Right lung (tissue), 5 donors: Measurements from ENCODE around the gene ATP7B. TPM values are rescaled to one million over a fixed set of nuclear protein-coding genes. Genes with fewer than 3 reads are reported as not detected.

Experiments used
- DNase-seq, 2 donors: peaks; one replicate each; pipeline ENCODE4 v3.0.0-alpha.2; 2013
- polyA plus RNA-seq, 5 donors: library from polyadenylated mRNA; unstranded; fragments of 120-200 nt; gene quantifications; one replicate each; pipeline versions ENCODE4 v1.2.1 to v1.2.3, GENCODE V29; 2013; ENCODE audit warnings: inconsistent platforms in 1 of 5, low replicate concordance in 1 of 5; ENCODE audit not compliant: insufficient read length in 5 of 5, insufficient read depth in 1 of 5

The ATP7B gene
- polyA plus RNA-seq, 5 donors = 12.9 to 19.0 (median 17.8) TPM

DNA sequence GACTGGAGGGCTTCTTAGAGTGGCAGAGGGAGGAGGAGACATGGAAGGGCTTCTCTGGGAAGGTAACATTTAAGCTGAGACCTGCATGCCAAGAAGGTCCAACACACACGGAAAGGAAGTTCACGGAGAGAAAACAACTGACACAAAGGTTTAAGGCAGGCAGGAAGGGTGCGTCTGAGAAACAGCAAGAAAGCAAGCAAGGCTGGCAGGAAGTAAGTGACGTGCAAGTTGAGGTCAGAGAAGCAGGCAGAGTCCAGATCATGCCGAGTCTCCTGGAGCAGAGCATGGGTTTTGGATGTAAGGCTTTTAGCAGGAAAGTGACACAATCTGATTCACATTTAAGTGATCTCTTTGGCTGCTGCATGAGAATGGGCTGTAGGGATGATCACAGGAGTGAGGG, 60.5 kb downstream of the ATP7B start:
- no peak for DNase-seq

DNA sequence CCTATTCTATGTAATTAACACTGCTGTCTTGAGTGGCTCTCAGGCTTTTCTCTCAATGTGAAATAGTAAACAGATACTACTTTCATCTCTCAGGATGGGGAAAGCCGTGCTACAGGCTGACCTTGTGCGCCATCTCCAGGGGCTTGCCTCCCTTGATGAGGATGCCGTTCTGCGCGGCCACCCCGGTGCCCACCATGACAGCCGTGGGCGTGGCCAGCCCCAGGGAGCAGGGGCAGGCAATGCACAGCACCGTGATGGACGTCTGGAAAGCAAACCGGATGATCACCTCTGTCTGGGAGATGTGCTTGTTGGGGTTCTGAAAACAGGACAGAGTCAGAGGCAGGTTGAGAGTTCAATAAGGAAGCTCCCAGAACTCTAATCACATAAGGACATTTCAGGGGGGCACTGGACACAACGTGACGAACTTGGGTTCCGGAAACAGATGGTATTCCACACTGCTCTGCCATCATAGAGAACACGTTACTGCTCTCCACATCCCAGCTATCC, 65.0 kb downstream of the ATP7B start:
- DNase-seq = no peak

DNA sequence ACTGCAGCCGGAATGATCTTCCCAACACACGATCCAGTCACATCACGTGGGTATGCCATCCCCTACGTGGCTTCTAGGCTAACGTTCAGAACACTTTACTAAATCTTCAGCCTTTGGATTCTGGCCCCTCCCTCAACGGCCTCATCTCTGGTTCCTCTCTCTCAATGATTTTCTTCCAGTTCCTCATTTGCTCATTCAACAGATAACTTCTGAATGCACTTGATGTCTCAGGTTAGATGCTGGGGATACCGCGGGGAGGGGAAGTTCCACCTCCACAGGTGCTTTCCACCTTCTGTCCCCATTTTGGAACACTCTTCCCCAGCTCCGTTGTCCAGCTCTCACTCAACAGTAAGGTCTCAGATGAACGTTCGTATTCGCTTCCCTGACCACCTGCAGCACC, 66.1 kb downstream of the ATP7B start:
- no peak for DNase-seq

DNA sequence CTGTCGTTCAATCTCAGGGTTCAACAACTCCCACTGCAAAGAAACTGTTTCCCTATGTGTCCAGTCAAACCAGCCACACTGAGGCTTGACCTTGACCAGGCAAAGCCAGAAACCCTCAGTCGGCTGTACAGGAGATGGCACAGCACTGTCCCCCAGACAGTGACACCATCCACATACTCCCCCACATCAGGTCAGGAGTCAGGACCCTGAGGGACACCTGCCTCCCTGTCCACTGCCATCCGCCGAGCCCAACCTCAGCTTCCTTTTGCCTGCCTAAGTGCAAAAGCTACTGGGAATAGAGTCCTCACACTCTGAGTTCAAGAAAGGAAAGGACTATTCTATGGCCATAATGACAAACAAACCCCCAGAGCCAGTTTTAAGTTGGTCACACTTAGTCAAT, 66.8 kb downstream of the ATP7B start:
- no peak for DNase-seq

DNA sequence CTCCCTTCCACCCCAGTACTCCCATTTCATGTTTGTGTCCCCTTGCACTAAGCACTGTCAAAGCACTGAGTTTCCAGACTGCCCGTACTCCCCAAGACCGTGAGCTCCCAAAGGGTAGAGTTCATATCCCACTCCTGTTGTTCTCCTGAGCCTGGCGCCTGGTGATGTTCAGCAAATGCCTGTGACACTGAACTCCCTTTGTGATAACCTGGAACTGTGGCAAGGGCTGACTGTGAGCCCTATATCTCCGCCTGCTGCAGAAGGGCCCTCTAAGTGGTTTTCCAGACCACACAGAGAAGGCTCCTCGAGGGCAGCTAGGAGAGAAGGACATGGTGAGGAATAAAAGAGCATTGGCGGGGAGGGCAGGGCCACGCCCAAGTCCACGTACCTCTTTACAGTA, 67.5 kb downstream of the ATP7B start:
- no peak for DNase-seq

DNA sequence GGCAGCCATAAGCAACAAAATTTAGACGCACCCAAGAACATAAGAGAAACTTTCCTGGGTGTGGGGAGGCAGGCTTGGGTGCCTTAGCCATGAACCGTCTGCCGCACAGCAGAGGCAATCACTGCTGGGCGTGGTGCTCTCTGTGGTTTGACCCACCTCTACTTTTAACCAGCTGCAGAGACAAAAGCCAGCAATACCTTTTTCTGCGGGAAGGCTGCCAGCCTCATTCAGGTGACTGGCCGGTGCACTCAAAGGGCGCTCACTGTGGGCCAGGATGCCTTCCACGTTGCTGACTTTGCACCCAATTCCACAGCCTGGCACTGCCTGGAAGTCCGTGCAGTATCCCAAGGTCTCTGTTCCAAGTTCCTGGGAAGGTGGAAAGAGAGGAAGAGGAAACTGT, 69.1 kb downstream of the ATP7B start:
- no peak for DNase-seq

DNA sequence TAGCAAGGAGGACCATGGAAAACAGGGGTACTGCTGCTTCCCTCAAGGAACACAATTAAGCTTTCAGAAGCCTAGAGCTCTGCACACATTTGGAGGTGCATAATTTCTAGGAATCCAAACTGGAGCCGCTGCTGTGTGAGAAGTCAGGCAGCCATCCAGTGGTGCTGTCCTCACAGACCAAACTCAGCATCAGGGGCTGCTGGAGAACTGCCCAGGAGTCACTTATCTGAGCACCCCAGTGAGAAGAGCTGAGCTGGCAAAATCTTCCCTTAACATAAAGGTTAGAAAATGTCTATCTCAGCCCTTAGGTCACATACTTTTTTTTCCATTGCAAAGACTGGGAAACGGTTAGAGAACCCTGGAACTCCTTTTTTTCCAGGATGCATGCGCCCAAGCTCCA, 72.8 kb downstream of the ATP7B start:
- no peak for DNase-seq

DNA sequence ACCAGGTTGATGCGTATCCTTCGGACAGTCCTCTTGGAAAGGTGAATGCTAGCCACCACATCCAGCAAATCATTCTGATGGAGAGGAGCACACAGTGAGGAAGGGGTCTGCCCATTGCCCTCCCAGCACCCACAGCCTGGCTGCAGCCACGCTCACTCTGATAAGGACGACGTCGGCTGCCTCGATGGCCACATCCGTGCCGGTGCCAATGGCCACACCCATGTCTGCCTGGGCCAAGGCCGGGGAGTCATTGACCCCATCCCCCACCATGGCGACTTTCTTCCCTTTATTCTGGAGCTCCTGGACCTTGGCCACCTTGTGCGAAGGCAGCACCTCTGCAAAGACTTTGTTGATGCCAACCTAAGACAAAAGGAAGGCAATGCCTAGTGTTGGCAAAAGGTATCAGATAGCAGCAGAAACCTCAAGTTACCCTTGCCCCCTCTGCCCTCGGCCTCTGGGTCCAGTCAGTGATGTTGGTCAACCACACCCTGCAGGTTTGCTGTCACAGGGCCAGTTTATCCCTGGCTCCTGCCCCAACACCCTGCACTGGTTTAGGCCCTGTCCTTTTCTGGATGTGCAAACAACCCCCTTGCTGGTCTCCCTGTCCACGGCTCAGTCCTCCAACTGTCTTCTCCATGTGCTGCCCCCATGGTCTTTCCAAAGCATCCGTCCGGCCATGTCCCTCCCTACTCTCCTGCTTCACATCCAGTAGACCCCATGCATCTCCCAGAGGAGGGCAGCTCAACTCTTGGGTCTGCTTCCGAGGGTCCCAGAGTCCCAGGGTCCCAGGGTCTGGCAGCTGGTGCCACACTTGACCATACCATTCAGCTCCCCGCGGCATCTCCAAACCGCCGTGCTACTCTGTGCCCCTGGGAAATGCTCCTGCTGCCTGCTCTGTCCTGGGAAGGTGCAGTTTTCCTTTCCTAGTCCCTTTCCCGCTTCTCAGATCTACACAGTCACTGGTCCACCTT, 73.6 kb downstream of the ATP7B start:
- no peak for DNase-seq

DNA sequence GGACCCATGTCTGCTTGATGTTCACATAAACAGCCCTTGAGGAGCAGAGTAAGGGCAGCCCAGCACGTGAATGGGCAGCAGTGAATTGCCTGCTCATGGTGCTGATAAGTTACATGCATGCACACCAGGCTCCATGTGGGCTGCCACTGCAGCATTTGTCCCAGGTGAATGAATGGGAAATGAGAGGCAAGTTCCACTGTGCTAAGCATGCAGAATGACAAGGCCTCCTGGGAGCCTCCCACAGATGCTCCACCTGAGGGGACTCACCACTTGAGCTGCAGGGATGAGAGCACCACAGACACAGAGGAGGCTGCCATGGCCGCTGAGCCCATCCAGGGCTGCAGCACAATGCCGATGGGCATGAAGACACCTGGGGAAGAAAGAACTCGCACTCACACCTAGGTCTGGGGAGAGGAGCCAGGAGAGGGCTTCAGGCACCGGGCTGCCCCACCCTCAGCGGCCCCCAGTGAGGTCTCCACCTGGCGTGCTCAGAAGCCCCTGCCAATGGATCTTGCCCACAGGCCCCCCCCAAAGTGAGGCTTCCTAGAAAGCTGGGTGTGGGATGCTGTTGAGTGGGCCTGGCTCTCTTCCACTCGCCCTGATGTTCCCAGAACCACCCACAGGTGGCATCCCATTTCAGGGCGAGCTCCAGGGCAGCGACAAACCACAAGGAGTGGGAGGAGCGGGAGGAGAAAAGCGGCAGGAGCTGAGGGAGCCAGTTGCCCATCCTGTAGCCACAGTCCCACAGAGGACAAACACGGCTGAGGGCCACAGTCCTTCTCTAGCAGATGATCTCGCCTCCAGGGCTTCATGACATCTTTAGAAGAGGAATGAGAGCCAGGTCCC, 75.7 kb downstream of the ATP7B start:
- no peak for DNase-seq

DNA sequence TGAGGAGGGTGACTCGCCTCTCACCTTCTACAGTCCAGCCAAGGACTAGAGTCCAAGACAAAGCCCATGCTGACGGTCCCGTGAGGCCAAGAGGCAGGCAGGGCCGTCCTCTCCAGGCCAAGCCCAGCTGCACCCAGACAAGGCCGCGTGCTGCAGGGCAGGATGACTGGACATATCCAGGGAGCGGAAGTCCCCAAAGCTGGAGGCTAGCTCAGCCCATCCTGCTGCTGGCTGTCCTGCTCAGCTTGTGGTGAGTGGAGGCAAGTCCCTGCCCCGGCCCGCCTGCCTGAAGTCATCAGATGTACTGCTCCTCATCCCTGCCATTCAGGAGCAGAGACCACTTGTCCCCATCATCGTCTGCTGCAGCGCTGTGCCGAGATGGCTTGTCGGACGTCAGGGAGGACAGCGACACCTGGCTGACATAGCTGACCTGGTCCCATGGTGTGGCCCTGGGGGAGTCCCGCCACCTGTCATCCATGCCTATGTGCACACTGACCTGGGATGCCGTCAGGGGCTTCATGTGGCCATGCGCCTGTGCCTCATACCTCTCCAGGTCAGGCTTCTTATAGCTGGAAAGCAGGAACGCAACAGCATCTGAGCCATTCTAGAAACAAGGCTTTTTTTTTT, 76.7 kb downstream of the ATP7B start:
- no peak for DNase-seq

DNA sequence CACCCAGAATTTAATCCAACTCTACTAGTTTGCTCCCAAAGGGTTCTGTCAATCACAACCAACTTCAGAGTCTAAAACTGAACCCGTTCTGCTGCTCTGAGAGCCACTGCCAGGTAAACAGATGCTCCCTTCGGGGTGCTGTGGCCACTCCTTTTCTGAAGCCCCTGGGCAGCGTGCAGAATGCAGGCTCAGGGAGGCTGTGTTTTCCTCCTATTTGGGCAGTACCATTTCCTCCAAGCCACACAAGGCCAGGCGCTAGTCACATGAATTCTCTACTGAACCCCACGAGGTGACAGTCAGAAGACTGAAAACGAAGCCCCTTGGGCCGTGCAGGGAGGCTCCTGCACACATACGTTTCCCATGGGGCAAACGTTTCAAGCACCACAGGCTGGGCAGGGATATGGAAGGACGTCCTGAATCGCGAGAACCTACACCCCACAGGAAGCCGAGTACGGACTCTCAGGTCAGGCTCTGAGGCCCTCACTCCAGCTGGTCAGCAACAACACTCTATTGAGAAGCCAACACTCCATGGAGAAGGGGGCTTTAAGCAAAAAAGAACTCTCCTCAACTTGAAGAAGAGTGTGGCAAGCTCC, 77.7 kb downstream of the ATP7B start:
- no peak for DNase-seq

DNA sequence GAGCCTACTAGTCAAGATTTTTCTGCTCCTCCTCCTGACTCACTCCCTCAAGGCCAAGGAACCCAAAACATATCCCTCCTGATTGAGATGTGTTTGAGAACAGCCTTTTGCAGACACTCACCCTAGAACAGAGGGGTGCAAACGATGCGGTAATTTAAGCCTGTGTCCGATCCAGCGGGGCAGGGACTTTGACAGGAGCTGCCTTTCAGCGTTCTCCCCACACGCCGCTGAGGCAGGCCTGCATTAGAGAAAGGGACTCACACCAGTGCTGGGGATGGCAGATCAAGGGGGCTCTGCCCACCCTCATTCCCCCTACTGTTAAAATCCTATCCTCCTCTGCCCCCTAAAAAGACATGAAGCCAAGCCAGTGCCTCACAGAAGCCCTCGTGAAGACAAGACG, 79.0 kb downstream of the ATP7B start:
- no peak for DNase-seq

DNA sequence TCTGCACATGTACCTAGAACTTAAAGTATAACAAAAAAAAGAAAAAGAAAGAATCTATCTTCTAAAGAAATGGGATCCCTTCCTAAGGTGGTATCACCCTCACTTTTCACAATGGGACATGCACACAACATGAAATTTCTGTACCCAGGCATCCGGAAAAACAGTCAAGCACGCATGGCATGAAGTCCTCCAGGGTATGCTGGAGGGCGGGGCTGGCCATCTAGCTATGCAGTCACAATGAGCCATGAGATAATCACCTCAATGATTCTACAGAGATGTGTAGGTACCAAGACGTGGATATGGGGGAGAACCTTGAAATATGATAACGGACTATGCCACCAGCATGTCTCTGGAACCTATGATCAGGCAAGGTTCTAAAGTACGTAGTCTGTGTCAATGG, 79.6 kb downstream of the ATP7B start:
- no peak for DNase-seq

DNA sequence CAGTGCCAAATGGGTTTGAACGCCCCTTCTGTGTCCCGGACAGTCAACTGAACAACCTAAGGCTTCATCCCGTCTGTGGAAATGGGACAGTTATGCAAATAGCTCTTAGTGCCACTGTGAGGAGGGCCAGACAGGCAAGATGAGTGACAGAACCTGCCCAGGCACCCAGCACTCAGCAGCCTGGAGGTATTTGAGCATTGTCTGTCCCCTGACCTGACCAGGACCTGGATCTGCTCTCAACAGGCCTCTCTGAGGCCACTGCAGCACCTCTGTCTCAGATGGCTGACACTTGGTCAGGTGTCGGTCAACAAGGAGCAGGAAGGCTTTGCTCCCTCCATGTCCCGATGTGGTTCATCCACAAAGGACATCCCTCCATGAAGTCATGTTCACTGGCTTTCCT, 81.6 kb downstream of the ATP7B start:
- no peak for DNase-seq

DNA sequence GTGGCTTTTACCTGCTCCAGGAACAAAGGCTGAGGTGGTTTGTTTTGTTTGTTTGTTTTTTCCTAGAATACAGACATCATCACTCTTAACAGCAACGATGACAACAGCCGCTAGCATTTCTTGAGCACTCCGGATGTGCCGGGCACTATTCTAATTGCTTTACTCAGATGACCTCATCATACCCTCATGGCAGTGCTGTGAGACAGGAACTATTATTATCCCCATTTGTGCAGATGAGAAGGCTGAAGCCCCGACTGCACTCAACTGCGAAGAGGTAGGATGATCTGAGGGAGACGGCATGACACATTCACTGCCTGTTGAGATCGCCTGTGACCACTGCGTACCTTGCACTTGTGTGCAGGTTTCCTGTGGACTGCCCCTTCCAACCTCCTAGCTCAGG, 83.0 kb downstream of the ATP7B start:
- DNase-seq = no peak

DNA sequence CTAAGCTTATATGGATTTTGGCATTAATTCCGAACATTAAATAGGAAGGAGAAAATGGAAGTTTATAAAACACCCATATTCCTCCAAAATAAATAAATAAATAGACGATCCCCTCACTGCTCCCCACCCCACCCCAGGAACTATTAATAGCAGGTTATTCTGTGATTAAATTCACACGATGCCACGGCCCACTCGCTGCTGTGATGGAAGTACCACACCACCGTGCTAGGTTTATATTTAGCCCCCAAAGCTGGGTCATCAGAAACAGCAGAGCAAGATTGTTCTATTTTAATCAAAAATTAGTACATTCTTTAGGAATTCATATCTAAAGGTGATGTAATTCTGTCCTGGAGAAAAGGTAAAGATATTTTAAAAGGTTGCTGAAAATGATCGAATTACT, 84.1 kb downstream of the ATP7B start:
- no peak for DNase-seq

DNA sequence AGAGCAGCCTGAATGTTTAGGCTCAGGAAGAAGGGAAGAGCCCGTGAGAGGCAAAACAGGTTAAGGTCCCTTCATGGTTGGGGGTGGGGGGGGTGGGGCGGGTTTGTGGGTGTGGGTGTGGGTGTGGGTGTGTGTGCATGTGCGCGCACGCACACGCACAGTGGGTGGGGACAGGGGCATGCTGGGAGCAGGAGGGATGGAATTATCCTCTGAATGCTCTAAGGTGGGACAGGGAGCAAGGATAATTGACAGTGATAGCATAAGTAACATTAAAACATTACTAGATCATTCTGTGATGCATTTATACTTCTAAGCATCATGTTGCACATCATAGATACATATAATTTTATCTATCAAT, 84.7 kb downstream of the ATP7B start:
- DNase-seq = no peak

DNA sequence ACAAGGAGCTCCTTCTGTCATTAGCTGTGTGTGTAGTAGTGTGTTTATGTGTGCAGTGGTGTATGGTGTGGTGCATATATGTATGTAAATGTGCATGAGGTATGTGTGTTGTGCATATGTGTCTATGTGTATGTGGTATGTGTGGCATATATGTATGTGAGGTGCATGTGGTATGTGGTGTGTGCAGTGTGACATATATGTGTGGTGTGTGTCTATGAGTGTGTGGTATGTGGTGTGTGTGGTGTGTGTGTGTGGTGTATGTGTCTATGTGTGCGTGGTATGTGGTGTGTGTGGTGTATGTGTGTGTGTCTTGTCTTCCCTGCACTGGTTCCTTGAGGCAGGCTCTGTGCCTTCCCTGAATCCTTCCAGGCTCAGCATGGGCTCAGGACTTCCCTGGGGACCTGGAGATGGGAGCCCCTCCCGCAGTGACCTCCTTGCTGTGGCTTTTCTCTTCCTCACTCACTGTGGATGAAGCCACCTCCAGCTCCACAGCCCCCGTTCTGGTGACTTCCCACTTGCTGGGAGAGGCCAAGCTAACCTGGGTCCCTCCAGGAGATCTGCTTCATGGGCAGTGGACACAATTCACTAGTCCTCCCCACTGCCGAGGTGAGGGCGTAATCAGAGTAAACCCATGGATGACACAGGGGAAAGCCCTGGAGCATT, 85.3 kb downstream of the ATP7B start:
- DNase-seq = no peak

DNA sequence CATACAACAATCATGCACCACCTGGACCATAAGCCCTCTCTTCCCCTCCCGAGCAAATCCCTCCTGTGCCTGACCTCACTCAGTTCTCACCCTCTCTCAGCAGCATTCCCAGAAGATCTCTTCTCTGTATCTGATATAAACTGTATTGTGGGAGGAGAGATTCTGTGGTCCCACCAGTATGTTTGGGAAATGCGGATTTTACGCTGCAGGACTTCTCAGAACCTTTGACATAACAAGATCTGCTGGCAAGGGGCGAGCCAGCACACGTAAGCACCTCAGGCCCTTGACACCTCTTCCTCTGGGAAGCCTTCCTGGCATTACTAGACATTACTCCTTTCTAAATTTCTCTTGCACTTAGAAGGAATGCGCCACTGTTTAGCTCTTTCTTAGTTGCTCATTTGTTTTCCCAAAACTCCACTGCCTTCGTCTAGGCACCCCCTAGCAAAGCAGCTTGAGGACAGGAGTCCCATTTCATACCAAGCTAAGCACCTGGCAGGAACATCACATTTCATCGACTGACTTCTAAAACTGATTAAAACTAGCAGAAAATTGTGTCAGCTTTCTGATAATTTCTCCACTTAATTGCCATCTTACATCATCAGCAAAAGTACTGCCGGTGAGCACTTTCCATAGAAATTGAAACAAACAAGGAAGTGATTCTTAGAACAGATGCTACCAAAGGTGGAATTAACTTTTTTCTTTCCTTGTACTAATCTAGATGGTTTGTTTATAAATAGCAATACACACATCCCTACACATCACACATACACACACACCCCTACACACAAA, 86.3 kb downstream of the ATP7B start:
- DNase-seq = no peak

DNA sequence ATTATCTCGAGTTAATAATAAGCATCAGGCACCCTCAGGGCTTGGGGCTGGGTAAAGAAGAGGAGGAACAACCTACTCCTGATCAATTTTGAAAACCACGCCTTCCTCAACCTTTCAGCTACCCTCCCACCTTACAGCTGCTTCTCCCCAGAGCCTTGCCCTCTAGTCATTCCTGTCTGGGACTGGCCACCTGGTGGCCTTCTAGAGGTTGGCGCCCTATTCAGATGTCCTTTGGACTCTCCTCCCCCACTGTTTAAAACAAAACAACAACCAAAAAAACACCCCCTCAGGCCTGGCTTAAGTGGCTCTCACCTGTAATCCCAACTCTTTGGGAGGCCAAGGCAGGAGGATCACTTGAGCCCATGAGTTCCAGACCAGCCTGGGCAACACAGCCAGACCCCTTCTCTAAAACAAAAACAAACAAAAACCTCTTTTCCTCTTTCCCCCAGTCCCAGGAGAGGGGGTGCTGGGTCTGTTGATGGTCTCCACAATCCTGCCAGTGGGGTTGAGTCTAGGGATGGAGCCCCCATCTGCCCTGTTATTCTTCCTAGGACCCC, 87.2 kb downstream of the ATP7B start:
- DNase-seq = no peak
